HG03159 (cell line): ENCODE measurements around the gene ZFYVE28.

Source experiments
- ATAC-seq: cut with Tn5 transposase; IDR thresholded peaks from one replicate; pipeline ENCODE4 v1.9.1; 2021; ENCODE audit warnings: mild to moderate bottlenecking, moderate library complexity; ENCODE audit not compliant: unreplicated experiment

ZFYVE28 gene

DNA sequence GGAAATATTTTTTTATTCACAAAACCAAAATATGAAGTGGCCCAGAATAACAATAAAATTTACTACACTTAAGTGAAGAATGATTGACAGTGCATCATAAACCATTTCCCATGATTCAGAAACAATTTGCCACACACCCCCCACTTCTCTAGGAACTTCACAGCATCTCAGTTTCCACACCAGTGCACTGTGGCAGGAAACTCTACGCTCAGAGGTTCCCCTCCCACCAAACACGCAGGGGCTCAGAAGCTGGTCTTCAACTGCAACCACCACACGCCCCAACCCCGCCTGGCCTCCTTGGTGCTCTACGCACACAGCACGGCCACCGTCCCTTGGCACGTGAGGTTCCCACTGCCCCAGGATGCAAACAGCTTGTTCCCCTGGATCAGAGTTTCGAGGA, 63.7 kb downstream of the ZFYVE28 start:
- ATAC-seq = no peak

DNA sequence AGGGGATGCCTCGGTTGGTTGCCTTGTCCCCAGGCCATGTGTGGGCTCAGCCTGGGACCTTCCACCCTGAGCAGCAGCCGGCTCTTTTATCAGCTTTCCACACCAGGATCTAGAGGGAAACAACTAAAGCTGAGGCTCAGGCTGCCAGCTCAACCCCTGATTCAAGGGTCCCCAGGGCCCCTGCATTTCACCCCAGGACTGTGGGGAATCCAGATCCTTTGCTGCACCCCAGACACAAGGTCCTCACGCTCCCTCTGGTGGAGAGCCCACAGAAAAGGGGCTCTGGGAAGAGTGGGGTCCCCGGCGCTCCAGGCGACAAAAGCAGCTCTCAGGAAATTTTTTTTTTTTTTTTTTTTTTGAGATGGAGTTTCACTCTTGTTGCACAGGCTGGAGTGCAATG, 64.3 kb downstream of the ZFYVE28 start:
- no peak for ATAC-seq

DNA sequence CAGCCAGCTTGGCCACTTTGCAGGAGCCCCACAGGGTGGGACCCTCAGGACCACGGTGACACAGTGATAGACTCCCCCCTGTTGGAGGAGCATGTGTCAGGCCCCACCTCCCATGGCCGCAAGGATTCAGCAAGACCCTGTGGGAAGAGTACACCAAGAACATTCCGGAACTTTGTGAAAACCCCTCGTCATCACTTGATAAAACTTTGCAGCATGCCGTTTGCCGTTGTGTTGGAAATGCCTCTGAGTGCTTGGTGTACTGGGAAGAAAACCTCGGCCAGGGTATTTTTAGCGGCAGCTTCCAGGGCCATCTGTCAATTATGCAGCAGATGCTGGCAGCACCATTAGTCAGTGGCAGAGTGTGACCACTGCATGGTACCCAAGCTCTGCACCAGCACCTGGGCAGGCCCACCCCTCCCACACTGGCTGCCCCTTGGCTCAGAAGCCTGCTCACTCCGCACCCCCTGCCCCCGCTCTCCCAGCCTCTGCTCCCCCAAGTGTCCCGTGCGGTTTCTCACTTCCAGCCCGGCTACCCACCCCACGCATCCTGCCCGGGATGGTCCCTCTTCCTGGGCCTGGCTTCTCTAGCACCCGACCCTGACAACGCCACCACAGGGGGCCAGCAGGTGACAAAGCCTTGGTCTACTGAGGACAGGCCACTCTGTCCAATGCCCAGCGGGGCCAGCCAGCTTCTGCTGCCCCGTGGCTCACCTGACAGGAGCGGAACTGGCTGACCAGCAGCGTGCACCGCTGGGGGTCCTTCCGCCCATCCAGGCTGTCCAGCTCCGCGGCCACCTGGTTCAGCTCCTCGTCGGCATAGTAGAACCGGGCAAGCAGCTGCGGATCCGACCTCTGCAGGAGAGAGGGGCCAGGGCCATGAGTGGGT, 65.0 kb downstream of the ZFYVE28 start:
- ATAC-seq = no peak

DNA sequence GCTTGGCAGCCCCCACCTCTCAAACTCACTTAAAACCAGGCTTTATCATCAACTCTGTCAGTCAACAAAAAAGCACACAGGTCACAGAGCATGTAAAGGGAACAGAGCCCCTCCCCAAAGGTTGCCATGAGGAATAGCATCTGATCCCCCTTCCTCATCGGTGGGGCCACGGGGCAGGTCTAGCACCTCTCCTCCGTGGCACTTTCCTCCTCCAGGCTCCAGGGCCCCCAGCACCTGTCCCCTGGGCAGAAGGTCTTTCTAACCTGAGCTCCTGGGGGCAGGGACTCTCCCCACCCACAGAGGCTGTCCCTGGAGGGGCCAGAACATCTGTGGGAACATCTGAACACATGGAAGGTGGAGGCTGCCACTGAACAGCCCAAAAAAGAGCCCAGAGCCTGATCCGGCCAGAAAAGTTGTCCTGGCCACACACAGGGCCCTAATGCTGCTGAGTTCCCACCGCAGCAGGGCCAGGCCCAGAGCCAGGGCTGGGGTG, 65.7 kb downstream of the ZFYVE28 start:
- no peak for ATAC-seq

DNA sequence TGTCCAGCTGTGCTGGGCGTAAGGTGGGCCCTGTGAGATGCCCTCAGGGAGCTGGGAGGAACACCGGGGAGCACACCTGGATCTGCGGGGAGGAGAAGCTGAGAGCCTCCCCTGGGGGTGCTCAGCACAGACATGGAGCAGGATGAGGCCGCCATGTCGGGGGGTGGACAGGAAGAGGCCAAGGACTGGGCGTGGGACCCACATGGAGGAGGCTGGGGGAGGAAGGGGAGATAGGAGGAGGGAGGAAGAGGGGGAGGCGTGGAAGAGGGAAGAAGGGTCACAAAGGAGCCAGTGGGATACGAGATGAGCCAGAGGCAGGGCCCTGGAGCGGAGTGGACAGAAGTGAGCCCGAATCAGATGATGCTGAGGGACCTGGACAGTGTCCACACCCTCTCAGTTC, 66.3 kb downstream of the ZFYVE28 start:
- no peak for ATAC-seq

DNA sequence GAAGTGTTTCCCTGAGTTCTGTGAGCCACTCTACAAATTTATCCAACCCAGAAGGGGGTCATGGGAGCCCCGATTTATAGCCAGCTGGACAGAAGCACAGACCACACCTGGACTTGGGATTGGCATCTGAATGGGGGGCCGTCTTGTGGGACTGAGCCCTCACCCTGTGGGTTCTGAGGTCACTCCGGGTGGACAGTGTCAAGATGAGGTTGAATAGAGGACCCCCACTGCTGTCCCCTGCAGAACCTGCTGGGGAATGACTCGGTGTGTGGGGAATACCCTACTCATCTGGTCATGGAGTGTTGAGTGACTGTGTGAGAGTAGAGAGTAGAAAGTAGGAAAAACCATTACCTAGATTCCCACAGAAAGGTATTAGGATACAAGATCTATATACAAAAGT, 67.5 kb downstream of the ZFYVE28 start:
- ATAC-seq = no peak

DNA sequence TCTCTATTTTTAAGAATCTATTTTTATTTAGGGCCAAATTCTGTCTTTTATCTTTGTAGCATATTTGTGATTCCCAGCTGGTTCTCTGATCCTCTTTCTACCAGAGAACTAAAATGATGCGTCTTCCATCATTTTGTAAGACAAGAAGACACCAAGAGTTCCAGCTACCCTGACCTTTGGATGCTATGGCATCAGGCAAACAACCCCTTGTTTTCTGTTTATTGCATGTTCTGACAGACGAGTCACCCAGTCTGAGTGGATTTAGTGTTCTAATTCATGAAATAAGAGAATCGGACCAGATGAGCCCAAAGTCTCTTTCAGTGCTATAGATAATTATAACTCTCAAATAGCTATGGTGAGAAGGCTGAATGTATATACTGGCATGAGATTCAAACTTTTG, 69.7 kb downstream of the ZFYVE28 start:
- ATAC-seq = no peak

DNA sequence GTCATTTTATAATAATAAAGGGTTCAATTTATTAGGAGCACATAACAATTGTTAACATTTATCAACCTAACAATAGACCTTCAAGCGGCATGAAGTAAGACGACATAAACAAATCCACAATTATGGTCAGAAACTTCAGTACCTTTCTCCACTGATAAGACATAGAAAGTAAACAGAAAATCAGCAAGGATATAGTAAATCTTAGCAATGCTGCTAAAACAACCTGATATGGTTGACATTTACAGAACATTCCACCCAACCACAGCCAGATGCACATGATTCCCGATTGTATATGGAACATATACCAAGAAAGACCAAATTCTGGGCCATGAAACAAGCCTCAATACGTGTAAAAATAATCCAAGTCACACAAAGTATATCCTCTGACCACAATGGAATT, 71.3 kb downstream of the ZFYVE28 start:
- ATAC-seq = no peak

DNA sequence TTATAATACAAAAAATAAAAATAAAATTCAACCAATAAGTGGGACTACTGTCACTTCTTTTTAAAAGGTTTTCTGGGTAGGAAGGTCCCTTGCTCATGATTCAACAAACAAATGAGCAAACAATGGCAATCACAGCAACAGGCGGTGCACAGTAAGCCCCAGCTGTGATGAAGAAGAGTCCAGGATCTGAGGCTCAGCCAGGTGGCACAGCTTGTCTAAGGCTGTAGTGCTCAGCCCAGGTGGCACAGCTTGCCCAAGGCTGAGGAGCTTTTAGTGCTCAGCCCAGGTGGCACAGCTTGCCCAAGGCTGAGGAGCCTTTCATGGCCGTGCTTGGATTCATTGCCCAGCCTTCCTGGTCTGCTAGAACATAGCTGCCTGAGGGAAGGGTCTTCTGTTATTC, 75.0 kb downstream of the ZFYVE28 start:
- no peak for ATAC-seq

DNA sequence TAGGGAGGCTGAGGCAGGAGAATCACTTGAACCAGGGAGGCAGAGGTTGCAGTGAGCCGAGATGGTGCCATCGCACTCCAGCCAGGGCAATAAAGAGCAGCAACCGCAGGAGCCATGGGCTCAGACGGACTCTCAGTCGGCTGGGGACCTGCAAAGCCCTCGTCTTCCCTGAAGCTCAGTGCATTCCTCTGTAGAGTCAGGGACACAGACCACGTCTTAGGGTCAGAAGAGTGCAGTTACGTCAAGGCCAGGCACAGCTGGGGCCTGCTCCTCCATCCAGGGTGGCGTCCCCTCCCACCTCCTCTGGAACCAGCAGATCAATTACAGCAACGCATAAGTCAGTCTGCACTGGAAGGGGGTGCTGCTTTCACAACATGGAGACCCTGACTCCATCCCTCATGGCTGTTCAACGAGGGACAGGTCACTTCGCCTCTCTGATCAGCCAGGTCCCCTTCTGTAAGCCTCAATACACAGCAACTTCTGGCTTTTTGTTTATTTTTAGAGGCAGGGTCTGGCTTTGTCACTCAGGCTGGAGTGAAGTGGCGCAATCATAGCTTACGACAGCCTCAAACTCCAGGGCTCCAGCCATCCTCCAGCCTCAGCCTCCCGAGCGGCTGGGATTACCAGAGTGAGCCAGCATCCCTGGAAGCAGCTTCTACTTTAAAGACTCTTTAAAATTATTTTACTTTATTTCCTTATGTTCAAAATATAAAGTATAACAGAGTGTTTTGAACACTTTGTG, 76.4 kb downstream of the ZFYVE28 start:
- no peak for ATAC-seq

DNA sequence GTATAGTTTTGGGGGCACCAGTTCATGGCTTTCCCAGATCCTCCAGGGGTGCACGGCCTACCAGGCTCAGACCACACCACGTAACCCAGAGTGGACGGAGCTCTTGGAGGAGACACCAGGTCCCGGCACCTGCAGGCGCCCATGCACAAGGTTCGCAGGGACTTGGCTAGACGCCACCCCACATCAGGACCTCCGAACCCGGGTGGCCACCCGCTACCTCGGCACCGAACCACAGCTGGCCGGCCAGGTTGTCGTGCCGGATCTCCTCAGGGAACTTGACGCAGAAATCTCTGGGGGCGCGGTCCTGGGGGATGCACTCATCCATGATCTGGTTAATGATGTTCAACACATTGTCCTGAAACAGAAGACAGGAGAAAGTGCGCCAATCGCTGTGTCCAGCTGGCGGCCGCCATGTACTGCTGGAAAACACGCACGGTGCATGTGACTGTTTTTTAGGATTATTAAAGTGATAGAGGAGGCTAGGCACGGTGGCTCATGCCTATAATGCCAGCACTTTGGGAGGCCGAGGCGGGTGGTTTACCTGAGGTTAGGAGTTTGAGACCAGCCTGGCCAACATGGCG, 77.1 kb downstream of the ZFYVE28 start:
- ATAC-seq = no peak

DNA sequence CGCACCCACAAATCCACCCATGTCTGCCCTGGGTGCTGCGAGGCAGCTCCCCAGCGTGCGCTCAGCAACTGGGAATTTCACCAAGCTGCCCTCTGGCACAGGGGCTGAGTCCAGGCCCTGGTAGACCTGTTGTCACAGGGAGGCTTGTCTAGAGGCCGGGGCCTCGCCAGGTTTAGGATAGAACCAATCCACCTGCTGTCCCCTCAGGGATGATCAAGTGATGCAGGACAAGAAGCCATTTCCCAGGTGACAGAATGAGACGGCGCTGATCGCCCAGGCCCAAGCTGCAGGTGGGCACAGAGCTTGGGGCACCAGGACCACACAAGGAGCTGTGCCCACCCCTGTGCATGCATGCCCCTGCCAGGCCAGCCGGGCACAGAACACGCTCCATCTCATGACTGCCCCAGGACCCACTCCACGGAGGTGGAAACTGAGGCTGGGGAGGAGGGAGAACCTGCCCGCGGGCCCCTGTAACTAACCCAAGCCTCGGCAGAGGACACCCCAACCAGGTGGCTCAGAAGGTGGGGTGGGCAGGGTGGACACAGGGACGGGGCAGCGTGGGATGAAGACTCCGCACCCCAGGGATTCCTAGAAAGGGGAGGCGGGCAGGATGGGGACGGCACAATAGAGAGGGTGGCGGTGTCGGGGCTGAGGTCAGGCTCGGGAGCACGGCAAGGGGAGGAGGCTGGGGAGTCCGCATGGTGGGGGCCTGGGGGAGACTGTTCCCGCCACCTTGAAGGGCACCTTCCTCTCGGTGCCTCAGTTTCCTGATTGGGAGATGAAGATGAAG, 78.0 kb downstream of the ZFYVE28 start:
- ATAC-seq = no peak

DNA sequence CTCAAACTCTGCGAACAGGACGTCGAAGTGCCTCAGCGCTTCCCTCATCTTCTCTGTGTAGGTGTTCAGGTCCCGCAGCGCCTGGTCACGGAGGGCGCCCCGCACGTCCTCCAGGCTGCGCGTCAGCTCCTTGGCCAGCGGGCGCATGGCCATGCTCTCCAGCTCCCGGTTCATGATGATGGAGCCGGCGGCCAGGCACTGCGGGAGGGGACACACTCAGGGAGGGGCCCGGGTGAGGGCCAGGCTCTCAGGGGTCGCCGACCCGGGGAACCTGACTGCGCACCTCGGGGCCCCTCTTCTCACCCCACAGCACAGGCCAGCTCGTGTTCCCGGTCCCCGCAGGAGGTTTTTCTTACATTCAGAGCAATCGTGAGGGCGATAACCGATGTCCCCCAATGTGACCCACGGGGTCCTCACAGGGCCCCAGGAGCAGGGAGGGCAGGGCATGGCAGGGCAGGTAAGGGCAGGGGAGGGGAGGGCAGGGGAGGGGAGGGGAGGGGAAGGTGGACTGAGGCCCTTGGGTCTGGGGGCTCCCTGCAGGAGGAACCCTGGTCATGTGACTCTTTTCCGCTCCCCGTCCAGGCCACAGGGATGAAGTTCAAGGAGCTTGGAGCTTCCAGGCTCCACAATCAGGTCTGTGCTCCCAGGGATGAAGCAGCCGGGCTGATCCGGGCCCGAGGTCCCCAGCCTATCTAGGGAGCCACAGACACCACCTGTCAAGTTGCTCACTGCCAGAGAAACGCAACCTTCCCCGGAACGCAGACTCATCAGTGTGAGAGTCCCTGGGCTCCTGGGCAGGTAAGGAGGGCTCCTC, 78.8 kb downstream of the ZFYVE28 start:
- no peak for ATAC-seq

DNA sequence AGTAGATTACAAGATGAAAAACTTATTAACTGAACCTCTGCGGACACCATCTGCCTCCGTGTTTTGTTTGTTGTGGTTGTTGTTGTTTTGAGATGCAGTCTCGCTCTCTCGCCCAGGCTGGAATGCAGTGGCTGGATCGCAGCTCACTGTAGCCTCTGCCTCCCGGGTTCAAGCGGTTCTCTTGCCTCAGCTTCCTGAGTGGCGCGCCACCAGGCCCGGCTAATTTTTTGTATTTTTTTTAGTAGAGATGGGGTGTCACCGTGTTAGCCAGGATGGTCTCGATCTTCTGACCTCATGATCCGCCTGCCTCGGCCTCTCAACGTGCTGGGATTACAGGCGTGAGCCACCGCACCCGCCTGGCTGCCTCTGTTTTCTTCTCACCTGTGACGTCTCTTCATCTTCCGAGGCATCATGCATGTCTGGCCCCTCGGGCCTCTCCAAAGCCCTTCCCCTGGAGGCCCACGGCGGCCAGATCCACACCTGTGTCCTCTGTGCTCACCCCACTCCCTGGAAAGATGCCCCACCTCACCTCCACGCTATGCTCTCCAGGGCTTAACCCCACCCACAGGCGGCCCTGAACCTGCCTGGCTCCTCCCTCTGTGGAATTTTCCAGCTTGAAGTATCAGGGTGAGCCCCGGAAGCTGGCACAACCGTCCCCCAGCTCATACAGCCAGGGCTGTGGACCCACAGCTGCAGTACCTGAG, 79.5 kb downstream of the ZFYVE28 start:
- ATAC-seq = no peak

DNA sequence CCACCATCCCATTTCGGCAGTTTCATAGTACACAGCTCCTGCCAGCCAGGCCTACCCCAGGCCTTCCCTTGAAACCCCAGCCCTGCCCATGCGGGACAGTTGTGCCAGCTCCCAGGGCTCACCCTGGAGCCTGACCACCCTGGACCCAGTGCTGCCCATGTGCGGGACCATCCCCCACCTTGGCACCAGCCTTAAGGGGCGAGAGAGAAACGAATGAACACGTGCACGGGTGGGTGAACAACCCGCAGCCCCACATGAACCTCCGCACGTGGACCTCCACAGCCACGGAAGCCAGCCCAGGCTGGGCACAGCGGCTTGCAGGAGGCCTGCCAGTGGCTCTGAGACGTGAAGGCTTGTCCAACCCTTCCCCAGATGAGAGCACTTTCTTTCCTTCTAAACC, 80.5 kb downstream of the ZFYVE28 start:
- no peak for ATAC-seq

DNA sequence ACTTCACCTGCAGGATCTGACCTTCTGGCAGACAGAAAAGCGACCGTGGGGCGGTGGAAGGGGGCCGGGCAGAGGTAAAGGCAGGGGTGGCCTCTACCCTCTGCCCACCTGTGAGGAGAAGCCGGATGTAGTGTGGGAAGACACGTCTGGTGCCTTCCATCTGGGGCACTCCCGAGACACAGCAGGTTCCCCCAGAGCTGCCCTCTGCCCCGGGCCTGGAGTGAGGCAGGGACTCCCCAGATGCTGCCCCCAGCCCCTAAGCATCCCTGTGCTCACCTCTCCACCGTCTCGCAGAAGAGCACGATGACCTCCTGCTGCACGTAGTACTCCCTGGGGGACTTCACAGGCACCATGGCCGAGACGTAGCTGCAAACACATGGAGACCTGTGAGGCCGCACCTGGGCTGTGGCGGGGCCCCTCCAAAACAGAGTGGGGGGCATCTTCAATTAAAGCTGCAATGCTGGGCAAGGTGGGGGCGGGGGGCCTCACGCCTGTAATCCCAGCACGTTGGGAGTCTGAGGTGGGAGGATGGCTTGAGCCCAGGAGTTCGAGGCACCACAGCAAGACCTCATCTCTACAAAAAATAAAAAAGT, 81.2 kb downstream of the ZFYVE28 start:
- ATAC-seq = no peak

DNA sequence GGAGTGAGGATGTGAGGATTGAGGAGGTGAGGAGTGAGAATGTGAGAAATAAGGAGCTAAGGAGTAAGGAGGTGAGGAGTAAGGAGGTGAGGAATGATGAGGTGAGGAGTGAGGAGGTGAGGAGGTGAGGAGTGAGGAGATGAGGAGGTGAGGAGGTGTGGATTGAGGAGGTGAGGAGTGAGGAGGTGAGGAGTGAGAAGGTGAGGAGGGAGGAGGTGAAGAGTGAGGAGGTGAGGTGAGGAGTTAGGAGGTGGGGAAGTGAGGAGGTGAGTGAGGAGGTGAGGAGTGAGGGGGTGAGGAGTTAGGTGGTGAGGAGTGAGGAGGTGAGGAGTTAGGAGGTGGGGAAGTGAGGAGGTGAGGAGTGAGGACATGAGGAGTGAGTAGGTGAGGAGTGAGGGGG, 81.8 kb downstream of the ZFYVE28 start:
- ATAC-seq = no peak

DNA sequence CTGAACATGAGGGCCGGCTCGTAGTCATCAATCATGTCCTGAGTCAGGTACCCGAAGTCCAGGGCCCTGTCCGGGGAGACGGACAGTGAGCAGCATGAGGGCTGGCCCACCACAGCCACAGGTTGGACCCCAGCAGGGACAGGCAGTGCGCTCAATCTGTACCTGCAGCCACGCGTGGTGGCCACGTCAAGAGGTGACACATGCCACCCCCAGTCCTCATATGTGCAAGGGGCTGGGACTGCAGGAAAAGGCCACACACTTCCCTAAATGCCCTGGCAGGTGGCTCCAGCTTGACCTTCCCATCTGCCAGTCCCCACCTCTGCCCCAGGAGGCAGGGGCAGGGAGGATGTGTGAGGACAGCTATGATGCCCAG, 82.7 kb downstream of the ZFYVE28 start:
- no peak for ATAC-seq
